HG03108 (cell line): Measurements from ENCODE around the gene NLGN3.
"Not testable (repeated sequence)": the region's sequence is repeated elsewhere in the genome, so short reads cannot be mapped to it uniquely, and the experiment has no call there.

Source experiments
- ATAC-seq: cut with Tn5 transposase; IDR thresholded peaks from one replicate; pipeline ENCODE4 v1.9.1; 2021; ENCODE audit warnings: moderate library complexity; ENCODE audit not compliant: unreplicated experiment

The NLGN3 gene

DNA sequence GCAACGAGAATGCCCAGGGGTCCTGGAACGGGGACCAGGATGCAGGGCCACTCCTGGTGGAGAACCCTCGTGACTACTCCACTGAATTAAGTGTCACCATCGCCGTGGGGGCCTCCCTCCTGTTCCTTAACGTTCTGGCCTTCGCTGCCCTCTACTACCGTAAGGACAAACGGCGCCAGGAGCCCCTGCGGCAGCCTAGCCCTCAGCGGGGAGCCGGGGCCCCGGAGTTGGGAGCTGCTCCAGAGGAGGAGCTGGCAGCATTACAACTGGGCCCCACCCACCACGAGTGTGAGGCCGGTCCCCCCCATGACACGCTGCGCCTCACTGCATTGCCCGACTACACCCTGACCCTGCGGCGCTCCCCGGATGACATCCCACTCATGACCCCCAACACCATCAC is 24.9 kb downstream of the NLGN3 start:
- no peak for ATAC-seq

DNA sequence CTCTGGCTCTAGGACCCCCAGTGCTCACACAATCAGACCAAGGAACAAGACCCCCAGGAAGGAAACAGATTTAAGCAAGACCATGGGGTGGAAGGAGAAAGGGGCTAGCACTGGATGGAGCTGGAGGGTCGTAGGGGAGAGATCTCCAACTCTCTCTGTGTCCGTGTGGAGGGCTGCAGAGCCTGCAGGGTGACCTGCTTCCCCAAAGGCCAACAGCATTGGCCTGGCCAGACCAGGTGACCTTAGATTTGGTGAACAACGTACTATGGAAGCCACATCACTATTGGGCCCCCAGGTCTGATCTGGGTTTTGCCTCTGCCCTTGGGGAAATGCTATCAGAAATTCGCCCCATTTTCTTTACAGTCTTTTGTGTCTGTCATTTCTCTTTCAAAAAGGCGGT is 26.0 kb downstream of the NLGN3 start:
- no peak for ATAC-seq

DNA sequence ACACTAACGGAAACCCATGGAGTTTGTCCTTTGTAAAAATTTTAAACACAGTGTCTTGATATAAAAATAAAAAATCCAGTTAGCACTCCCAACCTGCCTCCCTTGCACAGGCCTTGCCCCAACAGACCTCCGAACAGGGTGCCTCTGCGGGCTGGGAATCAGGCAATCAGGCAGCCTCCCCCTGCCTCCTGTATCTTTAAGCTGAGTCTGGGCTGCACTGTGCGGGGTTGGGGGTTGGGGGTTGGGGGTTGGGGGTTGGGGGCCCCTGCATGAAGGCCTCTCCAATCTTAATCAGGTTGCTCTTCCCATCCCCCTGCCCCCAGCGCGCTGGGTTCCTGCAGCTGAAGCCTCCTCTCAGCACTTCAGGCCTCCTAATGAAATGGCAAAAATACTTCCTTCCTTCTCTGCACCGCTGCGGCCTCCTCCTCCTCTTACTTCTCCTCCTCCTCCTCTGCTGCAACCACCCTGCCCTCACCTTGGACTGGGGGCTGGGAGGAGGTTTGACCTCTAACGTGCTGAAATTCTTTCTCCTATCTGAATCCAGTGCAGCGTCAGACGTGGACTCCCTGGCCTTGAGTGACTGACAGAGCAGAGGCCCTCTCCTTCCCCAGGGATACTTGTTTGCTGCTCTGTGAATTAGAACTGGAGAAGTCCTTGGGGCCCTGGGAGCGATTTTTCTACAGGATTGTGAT is 26.6 kb downstream of the NLGN3 start:
- ATAC-seq = no peak

GRCh38 chrX:71173440-71173839 is 28.8 kb downstream of the NLGN3 start:
- no peak for ATAC-seq

GRCh38 chrX:71174795-71175194 is 30.2 kb downstream of the NLGN3 start:
- no peak for ATAC-seq

DNA sequence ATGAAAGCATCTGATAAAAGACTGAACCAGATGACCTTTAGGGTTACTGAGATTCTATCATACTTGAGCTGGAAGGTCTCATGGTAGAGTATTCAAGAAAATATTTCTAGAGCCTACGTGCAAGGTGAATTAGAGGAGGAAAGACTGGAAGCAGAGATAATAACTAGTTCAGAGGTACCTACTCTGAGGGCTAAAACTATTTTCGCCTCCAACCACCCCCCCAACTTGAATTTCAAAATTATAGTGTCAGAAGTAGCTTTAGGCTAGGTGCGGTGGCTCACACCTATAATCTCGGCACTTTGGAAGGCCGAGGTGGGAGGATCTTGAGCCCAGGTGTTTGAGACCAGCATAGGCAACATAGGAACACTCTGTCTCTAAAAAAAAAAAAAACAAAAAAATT is 30.9 kb downstream of the NLGN3 start:
- ATAC-seq = no peak

DNA sequence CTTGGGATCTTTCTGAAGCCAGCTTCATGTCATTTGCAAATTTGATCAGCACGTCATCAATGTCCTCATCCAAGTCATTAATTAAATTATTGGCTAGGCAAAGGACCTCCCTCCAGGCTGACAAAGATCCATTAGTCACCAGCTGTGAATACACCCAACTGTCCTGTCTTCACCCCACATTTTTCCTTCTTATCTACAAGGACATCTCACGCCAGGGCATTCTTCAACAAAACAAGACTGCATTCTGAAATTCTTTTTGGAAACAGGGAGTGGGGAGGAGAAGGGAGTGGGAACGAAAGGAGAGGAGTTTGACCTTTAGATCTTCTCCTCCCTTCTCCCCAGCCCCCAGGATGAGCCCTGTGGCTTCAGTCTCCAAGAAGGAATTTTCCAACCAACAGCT is 32.7 kb downstream of the NLGN3 start:
- no peak for ATAC-seq

DNA sequence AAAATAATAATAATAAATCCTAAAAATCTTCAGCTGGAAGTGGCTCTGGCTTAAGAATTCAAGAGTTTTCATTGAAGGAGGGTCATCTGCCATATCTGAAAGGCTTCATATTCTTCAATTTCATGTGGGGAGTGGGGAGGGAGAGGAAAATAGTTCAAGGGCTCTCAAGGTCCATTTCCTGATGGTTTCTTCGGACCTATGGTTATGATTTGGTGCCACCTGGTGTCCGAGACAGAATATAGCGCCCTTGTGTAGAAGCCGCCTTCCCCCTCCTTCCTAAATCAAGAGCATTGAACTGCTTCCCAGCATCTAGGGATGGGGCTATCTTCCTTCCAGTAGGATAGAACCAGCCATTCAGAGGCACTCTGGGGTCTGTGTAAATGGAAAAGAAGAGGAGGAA is 34.3 kb downstream of the NLGN3 start:
- no peak for ATAC-seq

- ATAC-seq = not testable (repeated sequence)
Observed at GRCh38 chrX:71180579-71181265, 36.1 kb downstream of the NLGN3 start.

- peak; percentile 30 for ATAC-seq
Observed at GRCh38 chrX:71181558-71181909, 36.9 kb downstream of the NLGN3 start.

DNA sequence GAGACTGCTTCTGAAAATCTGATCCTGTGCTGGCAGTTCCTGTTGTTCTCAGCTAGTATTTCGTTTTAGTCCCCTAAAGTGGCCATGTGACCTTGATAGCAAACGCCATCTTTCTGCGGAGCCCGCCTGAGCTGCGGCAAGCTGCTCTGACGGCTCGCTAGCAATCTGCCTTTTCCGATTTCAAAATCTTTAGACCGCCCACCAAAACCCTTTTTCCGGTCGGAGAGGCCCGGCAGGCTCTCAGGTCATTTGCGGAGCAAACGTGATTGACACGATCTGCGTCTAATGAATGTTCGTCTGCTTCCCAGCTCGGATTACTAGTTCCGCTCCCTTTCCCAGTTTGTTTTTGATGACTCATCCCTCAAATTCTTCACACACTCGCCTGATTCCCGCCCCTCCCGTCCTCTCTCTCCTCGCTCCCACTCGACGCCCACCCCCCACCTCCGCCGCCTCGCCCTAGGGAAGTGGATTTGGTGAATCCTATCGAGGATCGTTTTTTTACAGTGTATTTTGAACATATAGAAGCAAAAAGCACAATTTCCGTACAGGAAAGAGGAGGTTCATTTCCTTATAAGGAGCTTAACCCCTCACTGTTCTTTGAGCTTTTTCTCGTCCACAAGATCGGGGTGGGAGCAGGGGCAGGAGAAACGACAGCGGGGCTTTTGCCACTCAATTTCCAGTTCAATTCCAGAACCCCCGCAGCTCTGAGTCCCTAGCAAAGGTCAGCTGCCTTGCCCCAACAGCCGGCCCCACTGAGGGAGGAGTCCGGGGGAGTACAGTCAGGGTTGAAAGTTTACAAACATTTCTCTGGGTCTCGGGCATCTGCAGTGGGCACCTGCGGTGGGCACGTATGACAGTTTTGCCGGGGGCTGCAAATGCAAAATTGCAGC is 37.5 kb downstream of the NLGN3 start:
- ATAC-seq = peak; percentile 83

DNA sequence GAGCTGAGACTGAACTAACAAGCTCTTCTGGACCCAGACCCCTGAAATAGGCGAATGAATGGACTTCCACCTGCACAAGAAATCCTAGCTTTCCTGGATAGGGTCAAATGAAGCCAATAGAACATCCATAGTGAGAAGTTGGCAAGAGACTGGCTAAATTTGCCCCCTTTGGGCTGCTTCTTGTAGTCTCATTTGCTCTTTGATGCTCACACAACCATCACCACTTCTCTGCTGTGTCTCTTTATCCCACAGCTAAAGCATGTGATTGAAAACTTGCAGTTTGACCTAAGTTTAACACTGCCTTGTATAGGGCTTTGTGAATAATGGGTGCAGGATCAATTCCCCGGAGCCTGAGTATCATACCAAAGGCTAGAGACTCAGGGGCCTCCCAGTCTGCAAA is 38.2 kb downstream of the NLGN3 start:
- ATAC-seq = no peak

GRCh38 chrX:71183341-71183740 is 38.7 kb downstream of the NLGN3 start:
- no peak for ATAC-seq

DNA sequence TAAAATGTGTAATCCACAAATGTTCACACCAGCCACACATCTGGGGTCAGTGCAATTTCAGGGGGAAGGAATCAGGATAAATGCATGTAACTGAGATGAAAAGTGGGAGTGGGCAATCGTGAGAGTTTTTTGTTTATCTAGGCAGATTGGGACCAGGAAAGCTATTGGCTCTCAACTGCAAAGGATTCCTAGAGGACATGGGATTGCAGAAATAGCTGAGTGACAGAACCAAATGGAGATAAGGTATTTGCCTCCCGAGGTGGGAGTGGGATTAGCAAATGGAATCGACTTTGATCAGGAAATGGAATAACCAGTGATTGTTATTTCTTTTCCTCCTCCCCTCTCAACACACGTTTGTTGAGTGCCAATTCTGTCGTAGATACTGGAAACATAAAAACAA is 39.5 kb downstream of the NLGN3 start:
- no peak for ATAC-seq

- ATAC-seq = no peak
Observed at GRCh38 chrX:71184803-71185495, 40.3 kb downstream of the NLGN3 start.

DNA sequence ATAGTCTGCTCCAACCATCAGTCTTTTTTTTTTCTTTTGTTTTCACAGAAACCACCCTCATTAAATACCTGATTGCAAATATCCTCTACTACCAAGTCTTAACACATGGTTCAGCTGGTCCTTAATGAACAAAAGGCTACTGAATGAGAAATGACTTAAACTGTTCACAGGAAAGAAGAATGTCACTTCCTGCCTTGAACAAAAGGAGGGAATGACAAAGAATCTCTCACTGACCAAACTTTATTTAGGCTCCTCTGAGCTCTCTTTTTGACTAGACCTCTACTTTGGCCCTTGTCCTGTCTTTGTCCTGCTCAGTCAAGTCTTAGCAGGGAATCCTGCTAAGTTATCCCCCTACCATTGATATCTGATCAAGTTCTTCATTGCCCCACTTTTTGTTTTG is 46.6 kb downstream of the NLGN3 start:
- ATAC-seq = no peak

- peak; percentile 48 for ATAC-seq
Observed at GRCh38 chrX:71195964-71196649, 51.5 kb downstream of the NLGN3 start.

DNA sequence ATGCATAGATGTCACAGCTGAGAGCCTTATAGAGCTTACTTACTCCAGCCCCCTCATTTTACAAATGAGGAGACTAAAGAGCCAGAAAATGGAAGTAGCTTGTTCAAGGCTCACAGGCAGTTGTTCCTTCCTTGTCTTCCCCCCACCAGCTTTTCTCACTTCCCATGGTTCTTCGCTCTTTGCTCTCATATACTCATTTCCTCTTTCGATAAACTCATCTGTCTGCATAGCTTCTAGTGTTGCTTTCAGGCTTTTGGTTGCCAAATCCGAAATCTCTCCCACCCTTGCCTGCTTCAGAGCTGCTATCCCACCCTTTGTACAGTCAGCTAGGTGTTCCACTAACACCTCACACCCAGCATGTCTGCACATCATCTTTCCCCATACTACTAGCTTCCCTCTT is 53.4 kb downstream of the NLGN3 start:
- ATAC-seq = peak; percentile 73

DNA sequence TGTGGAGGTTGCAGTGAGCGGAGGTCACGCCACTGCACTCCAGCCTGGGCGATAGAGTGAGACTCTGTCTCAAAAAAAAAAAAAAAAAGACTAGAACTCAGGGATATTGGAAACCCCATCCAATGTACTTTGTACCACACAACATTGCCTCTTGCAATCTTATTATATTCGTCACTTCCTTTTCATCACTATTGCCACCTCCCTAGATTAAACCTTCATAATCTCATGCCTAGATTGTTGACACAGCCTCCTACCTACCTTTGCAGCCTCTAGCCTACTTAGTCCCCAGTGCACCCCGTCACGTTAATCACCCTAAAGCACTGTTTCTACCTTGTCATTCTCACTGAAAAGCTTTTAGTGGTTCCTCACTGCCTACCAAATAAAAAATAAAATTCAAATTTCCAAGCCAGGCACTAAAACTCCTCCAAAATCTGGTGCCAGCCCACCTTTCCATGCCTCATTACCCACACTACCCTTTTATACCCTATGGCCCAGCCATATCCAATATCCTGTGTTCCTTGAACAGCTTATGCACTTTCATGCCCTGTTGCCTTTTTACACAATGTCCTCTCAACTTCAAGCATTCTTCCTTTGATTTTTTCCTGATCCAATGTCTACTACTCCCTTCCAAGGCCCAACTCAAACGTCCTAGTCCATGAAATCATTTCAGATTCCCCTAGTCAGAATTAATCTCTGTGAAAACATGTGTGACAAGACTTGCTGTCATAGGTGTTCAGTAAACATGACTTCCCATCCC is 54.8 kb downstream of the NLGN3 start:
- no peak for ATAC-seq

DNA sequence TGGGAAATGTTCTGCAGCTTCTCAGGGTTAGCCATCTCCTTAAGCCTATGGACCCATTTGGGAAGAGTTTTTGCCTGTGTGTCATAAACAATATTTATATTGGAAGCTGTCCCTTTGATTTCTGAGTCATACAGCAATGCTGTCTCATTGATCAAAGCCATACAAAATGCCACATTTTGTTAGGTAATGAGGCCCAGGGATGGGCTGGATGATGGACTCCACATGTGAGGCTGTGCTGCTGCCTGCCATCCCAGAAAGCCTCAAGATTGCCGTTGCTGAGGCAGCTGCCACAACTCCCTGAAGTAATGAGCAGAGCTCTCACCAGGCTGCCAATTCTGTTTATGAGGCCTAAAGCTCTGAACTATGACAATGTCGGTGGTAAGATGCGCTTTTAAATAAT is 66.2 kb downstream of the NLGN3 start:
- no peak for ATAC-seq
